ENCODE data around the gene PALD1.

- TF ChIP-seq POLR2AphosphoS5 (IDR thresholded peaks at IDR 0.05): no peak
- TF ChIP-seq CTCF (IDR thresholded peaks at IDR 0.05): no peak
- no peak for TF ChIP-seq POLR2A (IDR thresholded peaks at IDR 0.05)
These were observed 2.9 kb upstream of the PALD1 start for GRCh38 chr10:70475661-70476060.

Measured in breast epithelium (tissue), 3 donors.